Neural progenitor cell (in vitro differentiated cells): Measurements from ENCODE around the gene SNTG2.

Experiments used
- EZH2 ChIP-seq: fragments of 200-600 bp; sonication (generic); IDR thresholded peaks from 2 replicates; pipeline ENCODE4 v1.6.1; 2017; ENCODE audit warnings: antibody characterized with exemption, mild to moderate bottlenecking, moderate library complexity
- TF ChIP-seq, protein P1 (sequence below): fragments of 200-600 bp; sonication (generic); IDR thresholded peaks from 2 replicates; pipeline ENCODE4 v1.5.1; 2017; ENCODE audit warnings: antibody characterized with exemption, mild to moderate bottlenecking

DNA sequence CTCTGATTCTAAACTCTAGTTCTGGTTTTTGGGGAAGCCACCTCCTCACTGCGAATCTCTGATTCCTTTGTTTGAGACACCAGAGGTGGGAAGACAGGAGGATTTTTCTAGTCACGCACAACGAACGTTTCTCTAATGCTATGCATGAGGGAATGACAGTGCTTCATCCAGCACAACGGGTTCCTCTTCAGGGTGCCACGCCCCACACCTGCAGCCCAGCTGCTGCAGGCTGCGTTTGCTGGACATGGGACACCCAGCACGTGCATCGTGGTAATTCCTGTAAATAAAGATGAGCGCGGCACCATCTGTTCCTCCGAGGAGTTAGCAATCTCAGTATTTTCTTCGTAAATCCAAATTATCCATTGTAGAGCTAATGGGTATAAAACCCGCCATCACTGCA lies 425.1 kb downstream of the SNTG2 start:
- TF ChIP-seq EZH2 = no peak
- TF ChIP-seq, protein P1, sequence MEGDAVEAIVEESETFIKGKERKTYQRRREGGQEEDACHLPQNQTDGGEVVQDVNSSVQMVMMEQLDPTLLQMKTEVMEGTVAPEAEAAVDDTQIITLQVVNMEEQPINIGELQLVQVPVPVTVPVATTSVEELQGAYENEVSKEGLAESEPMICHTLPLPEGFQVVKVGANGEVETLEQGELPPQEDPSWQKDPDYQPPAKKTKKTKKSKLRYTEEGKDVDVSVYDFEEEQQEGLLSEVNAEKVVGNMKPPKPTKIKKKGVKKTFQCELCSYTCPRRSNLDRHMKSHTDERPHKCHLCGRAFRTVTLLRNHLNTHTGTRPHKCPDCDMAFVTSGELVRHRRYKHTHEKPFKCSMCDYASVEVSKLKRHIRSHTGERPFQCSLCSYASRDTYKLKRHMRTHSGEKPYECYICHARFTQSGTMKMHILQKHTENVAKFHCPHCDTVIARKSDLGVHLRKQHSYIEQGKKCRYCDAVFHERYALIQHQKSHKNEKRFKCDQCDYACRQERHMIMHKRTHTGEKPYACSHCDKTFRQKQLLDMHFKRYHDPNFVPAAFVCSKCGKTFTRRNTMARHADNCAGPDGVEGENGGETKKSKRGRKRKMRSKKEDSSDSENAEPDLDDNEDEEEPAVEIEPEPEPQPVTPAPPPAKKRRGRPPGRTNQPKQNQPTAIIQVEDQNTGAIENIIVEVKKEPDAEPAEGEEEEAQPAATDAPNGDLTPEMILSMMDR = no peak
